T47D (cell line): Measurements from ENCODE around the gene ZWILCH.

Source experiments
- DNase-seq, 2 experiments: peaks; one replicate each; pipeline versions ENCODE4 v3.0.0 to v3.0.0-alpha.2; 2011 to 2012; ENCODE audit warnings: low read depth in 1 of 2, low spot score in 1 of 2
- JUND ChIP-seq: IDR thresholded peaks from 2 replicates; pipeline ENCODE4 v1.6.1; 2012; ENCODE audit warnings: low read depth
- in situ Hi-C: cut with HindIII; loops from 2 replicates; pipeline ENCODE4 v1.10.0; 2016; ENCODE audit warnings: low sequenced_read_pairs, low pct_unique_long_range_greater_than_20kb

The ZWILCH gene

DNA sequence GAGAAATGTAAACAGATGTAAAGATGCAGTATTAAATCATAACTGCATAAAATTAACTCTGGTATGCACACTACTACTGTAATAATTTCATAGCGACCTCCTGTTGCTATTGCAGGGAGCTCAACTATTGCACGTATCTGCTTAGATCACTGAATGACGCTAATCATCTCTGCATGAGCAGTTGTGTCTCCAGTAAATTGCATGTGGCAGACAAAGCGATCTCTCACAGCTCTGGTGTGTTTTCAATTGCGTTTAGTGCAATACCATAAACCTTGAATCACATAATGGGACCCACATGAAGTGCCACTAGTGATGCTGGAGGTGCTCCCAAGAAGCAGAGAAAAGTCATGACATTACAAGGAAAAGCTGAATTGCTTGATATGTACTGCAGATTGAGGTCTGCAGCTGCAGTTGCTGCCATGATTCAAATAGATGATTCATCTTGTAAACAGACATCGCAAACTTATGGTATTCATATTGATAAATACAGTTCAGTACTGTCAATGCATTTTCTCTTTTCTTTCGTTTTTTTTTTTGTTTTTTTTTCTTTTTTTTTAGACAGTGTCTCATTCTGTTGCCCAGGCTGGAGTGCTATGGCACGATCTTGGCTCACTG is 90.9 kb downstream of the ZWILCH start:
- no peak for DNase-seq
- in situ Hi-C loops = no loop called here
- no peak for TF ChIP-seq JUND

DNA sequence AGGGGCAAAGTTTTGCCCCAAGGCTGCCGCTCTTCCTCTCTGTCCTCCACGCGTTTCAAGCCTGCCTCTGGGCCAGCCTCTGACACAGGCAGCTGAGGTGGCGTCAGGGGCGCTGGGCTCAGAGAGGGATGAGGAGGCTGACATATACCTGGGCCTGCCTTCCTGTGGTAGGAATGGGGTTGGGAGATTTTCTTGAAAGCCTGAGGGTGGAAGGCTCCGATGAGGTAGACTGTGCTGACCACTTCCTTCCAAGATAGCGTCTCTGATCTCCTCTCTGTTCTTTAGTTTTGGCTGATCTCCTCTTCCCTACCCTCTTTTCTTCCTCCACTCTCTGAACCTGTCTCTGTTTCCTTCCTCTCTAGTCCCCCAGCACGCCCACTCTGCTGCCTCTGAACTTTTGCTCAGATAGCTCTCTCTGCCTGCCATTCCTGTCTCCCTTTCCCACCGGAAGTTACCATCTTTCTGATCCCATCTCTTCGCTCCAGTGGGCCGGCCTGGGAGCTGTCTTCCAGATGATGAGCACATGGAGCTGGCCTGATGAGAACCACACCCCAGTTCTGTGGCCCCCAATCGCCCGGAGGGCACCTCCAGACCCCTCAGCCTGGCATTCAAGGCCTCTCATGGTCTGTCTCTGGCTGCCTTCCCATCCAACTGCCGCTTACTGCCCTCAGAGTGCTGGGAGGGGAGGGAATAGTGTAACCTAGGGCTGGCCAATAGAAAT is 93.1 kb downstream of the ZWILCH start:
- no peak for TF ChIP-seq JUND
- no peak for DNase-seq
- in situ Hi-C loops = no loop called here
